HG02981 (cell line): ENCODE data around the gene PERCC1.

Experiments
- ATAC-seq: cut with Tn5 transposase; IDR thresholded peaks from one replicate; pipeline ENCODE4 v1.9.1; 2021; ENCODE audit warnings: mild to moderate bottlenecking, moderate library complexity; ENCODE audit not compliant: unreplicated experiment

Gene PERCC1

GRCh38 chr16:1408171-1408837, 22.6 kb upstream of the PERCC1 start:
- peak; percentile 78 for ATAC-seq

GRCh38 chr16:1412847-1413246, 18.0 kb upstream of the PERCC1 start:
- no peak for ATAC-seq

- no peak for ATAC-seq
Measured at GRCh38 chr16:1413684-1414531, 17.0 kb upstream of the PERCC1 start.

- no peak for ATAC-seq
Measured at GRCh38 chr16:1414532-1415260, 16.2 kb upstream of the PERCC1 start, which contains the start of gene UNKL. UNKL (minus strand) TSS chr16:1414704; CDS start chr16:1414691, 13 bp downstream.

GRCh38 chr16:1416521-1416941, 14.3 kb upstream of the PERCC1 start:
- ATAC-seq = no peak

GRCh38 chr16:1420111-1420539, 10.8 kb upstream of the PERCC1 start:
- no peak for ATAC-seq

- no peak for ATAC-seq
Measured at GRCh38 chr16:1422076-1422475, 8.8 kb upstream of the PERCC1 start.

GRCh38 chr16:1424028-1424427, 6.8 kb upstream of the PERCC1 start:
- ATAC-seq = no peak

- no peak for ATAC-seq
Measured at GRCh38 chr16:1425616-1426370, 5.1 kb upstream of the PERCC1 start.

GRCh38 chr16:1426734-1427471, 4.0 kb upstream of the PERCC1 start:
- ATAC-seq = no peak

- ATAC-seq = no peak
Measured at GRCh38 chr16:1427473-1428461, 3.1 kb upstream of the PERCC1 start.

- no peak for ATAC-seq
Measured at GRCh38 chr16:1428511-1428910, 2.4 kb upstream of the PERCC1 start.

GRCh38 chr16:1429012-1429411, 1.9 kb upstream of the PERCC1 start:
- ATAC-seq = no peak

- ATAC-seq = no peak
Measured at GRCh38 chr16:1429631-1430030, 1.2 kb upstream of the PERCC1 start.

- no peak for ATAC-seq
Measured at GRCh38 chr16:1430214-1430758, 592 bp upstream of the PERCC1 start.

- ATAC-seq = no peak
Measured at GRCh38 chr16:1431497-1432270, 806 bp downstream of the PERCC1 start.

- ATAC-seq = no peak
Measured at GRCh38 chr16:1432388-1433262, 1.7 kb downstream of the PERCC1 start.
